SK-N-SH (cell line): ENCODE results near the gene ZNF585A. TPM values are rescaled to one million over a fixed set of nuclear protein-coding genes. Genes with fewer than 3 reads are reported as not detected.
"Not testable (repeated sequence)": the region's sequence is repeated elsewhere in the genome, so short reads cannot be mapped to it uniquely, and the experiment has no call there.

Source experiments
- CTCF ChIA-PET: fragments of 300-600, 350-600 bp; formaldehyde crosslinking; extraction: SDS; loops from one replicate; lab custom pipeline; 2021; lab: Yijun Ruan, JAX
- POLR2A ChIA-PET: fragments of 350-600 bp; sonication (Branson Sonifier 250); formaldehyde crosslinking; extraction: SDS; loops from one replicate; lab custom pipeline; 2020; ENCODE audit warnings: antibody characterized with exemption, inconsistent platforms; lab: Yijun Ruan, JAX
- DNase-seq: peaks from one replicate; pipeline ENCODE4 v3.0.0; 2012
- H2AFZ ChIP-seq: fragments of 200-600 bp; sonication (generic); 2 replicates; pipeline ENCODE4 v1.8.1; 2016; ENCODE audit warnings: antibody characterized with exemption, mild to moderate bottlenecking, low read depth
- H3F3A ChIP-seq: fragments of 200-600 bp; sonication (generic); replicated peaks from 2 replicates; pipeline ENCODE3; 2016; ENCODE audit warnings: antibody characterized with exemption, mild to moderate bottlenecking; ENCODE audit not compliant: insufficient read depth
- H3K27ac ChIP-seq, 2 experiments: fragments of 200-500 bp in 1 of 2; fragments of 200-600 bp in 1 of 2; sonication (Bioruptor generic) in 1 of 2; sonication (generic), shearing (Covaris generic) in 1 of 2; 2 replicates each; pipeline versions ENCODE4 v1.5.1 to v1.6.1; 2014 to 2016; ENCODE audit warnings: low read depth in 2 of 2, inconsistent platforms in 1 of 2, low read length in 1 of 2, mild to moderate bottlenecking in 1 of 2, mixed read lengths in 1 of 2
- H3K27me3 ChIP-seq: fragments of 200-600 bp; sonication (generic), shearing (Covaris generic); 2 replicates; pipeline ENCODE4 v1.6.1; 2016; ENCODE audit warnings: mixed run types; ENCODE audit not compliant: insufficient read depth
- H3K36me3 ChIP-seq, 2 experiments: fragments of 200-500 bp in 1 of 2; fragments of 200-600 bp in 1 of 2; sonication (Bioruptor generic) in 1 of 2; sonication (generic) in 1 of 2; replicated peaks in 1 of 2; 2 replicates each; pipeline versions ENCODE3 to v1.5.1; 2014 to 2016; ENCODE audit warnings: low read length in 1 of 2, mild to moderate bottlenecking in 1 of 2; ENCODE audit not compliant: insufficient read depth in 2 of 2, control insufficient read depth in 1 of 2
- H3K4me1 ChIP-seq, 2 experiments: fragments of 200-500 bp in 1 of 2; fragments of 200-600 bp in 1 of 2; sonication (Bioruptor generic) in 1 of 2; sonication (generic), shearing (Covaris generic) in 1 of 2; 2 replicates each; pipeline versions ENCODE4 v1.5.1 to v1.6.1; 2014 to 2016; ENCODE audit warnings: low read depth in 1 of 2, low read length in 1 of 2, mixed run types in 1 of 2; ENCODE audit not compliant: insufficient read depth in 2 of 2, control insufficient read depth in 1 of 2
- H3K4me2 ChIP-seq: fragments of 200-600 bp; sonication (generic), shearing (Covaris generic); 2 replicates; pipeline ENCODE4 v1.6.1; 2017; ENCODE audit warnings: mixed run types
- H3K4me3 ChIP-seq, 2 experiments: fragments of 200-500 bp in 1 of 2; fragments of 200-600 bp in 1 of 2; sonication (Bioruptor generic) in 1 of 2; sonication (generic), shearing (Covaris generic) in 1 of 2; 2 replicates each; pipeline versions ENCODE4 v1.5.1 to v1.8.1; 2014 to 2016; ENCODE audit warnings: low read depth in 2 of 2, inconsistent platforms in 1 of 2, low read length in 1 of 2, mild to moderate bottlenecking in 1 of 2, mixed read lengths in 1 of 2, moderate library complexity in 1 of 2
- H3K79me2 ChIP-seq: fragments of 200-600 bp; sonication (generic); 2 replicates; pipeline ENCODE4 v1.8.1; 2017; ENCODE audit warnings: mild to moderate bottlenecking; ENCODE audit not compliant: insufficient read depth
- H3K9ac ChIP-seq: fragments of 200-600 bp; sonication (generic); 2 replicates; pipeline ENCODE4 v1.6.1; 2017; ENCODE audit warnings: mixed run types
- H3K9me2 ChIP-seq: fragments of 200-600 bp; sonication (generic); 2 replicates; pipeline ENCODE4 v1.6.1; 2017; ENCODE audit warnings: mixed run types
- H3K9me3 ChIP-seq: fragments of 200-600 bp; sonication (generic); 2 replicates; pipeline ENCODE4 v1.6.1; 2017; ENCODE audit warnings: mixed run types, mild to moderate bottlenecking, moderate library complexity
- H4K20me1 ChIP-seq: fragments of 200-600 bp; sonication (generic); 2 replicates; pipeline ENCODE4 v1.6.1; 2017; ENCODE audit warnings: mild to moderate bottlenecking, mixed run types; ENCODE audit not compliant: insufficient read depth
- ELF1 ChIP-seq: IDR thresholded peaks from 2 replicates; pipeline ENCODE4 v1.4.0; 2012
- FOSL2 ChIP-seq: IDR thresholded peaks from 2 replicates; pipeline ENCODE4 v1.4.0; 2012; ENCODE audit warnings: low read depth, mild to moderate bottlenecking, moderate library complexity, borderline replicate concordance
- MXI1 ChIP-seq: IDR thresholded peaks from 2 replicates; pipeline ENCODE4 v1.6.1; 2012; ENCODE audit warnings: mild to moderate bottlenecking, low read depth, low read length, improper control_type of control experiment
- RXRA ChIP-seq: IDR thresholded peaks from 2 replicates; pipeline ENCODE4 v1.4.0; 2012; ENCODE audit warnings: low read depth, mild to moderate bottlenecking, borderline replicate concordance
- WGBS: methylation state at CpG from one replicate; pipeline ENCODE4 v1.1.6; 2017; ENCODE audit warnings: low lambda C conversion rate; 5-methylcytosine and 5-hydroxymethylcytosine counted together
- polyA plus RNA-seq, 3 experiments: library from polyadenylated mRNA; depleted of rRNA; stranded (reverse); fragments of >200 nt; gene quantifications; 2 replicates each; pipeline ENCODE4 v1.2.3, GENCODE V29; 2012
- TF ChIP-seq, protein P1 (sequence below): fragments of 150-350 bp; IDR thresholded peaks from 2 replicates; pipeline ENCODE4 v1.6.1; 2017; ENCODE audit warnings: antibody characterized with exemption, low read length, low read depth, borderline replicate concordance
- TF ChIP-seq, protein P2 (sequence below): IDR thresholded peaks from 2 replicates; pipeline ENCODE4 v1.4.0; 2012; ENCODE audit warnings: low read depth
- TF ChIP-seq, protein P3 (sequence below): IDR thresholded peaks from 2 replicates; pipeline ENCODE4 v1.4.0; 2012; ENCODE audit warnings: low read depth, borderline replicate concordance

Gene ZNF585A
- polyA plus RNA-seq, 1 of the 3 experiments (the other 2 are of a cell fraction) = 9.8 TPM

DNA sequence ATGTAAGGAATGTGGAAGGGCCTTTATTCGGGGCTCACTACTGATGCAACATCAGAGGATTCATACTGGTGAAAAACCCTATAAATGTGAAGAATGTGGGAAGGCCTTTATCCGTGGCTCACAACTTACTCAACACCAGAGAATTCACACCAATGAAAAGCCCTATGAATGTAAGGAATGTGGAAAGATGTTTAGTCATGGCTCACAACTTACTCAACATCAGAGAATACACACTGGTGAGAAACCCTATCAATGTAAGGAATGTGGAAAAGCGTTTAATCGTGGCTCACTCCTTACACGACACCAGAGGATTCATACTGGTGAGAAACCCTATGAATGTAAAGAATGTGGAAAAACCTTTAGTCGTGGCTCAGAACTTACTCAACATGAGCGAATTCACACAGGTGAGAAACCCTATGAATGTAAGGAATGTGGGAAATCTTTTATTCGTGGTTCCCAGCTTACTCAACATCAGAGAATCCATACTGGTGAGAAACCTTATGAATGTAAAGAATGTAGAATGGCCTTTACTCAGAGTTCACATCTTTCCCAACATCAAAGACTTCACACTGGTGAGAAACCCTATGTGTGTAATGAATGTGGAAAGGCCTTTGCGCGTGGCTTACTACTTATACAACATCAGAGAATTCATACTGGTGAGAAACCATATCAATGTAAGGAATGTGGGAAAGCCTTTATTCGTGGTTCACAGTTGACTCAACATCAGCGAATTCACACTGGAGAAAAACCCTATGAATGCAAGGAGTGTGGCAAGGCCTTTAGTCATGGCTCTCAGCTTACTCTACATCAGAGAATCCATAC, 44.3 kb downstream of the ZNF585A start:
- H3K4me2 ChIP-seq = no peak overlapping the region
- H3K9me3 ChIP-seq = peaks cover 73% of the 10 kb centered on the region
- no peak overlapping the region for H3K27ac ChIP-seq
- H3K27me3 ChIP-seq = no peaks in the 10 kb centered on the region
- no peaks in the 10 kb centered on the region for H3K79me2 ChIP-seq
- TF ChIP-seq FOSL2 = no peak
- TF ChIP-seq MXI1 = no peak
- TF ChIP-seq, protein P1, sequence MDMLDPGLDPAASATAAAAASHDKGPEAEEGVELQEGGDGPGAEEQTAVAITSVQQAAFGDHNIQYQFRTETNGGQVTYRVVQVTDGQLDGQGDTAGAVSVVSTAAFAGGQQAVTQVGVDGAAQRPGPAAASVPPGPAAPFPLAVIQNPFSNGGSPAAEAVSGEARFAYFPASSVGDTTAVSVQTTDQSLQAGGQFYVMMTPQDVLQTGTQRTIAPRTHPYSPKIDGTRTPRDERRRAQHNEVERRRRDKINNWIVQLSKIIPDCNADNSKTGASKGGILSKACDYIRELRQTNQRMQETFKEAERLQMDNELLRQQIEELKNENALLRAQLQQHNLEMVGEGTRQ = no peak
- no peak for TF ChIP-seq RXRA
- TF ChIP-seq, protein P2, sequence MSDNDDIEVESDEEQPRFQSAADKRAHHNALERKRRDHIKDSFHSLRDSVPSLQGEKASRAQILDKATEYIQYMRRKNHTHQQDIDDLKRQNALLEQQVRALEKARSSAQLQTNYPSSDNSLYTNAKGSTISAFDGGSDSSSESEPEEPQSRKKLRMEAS = no peak
- TF ChIP-seq, protein P3, sequence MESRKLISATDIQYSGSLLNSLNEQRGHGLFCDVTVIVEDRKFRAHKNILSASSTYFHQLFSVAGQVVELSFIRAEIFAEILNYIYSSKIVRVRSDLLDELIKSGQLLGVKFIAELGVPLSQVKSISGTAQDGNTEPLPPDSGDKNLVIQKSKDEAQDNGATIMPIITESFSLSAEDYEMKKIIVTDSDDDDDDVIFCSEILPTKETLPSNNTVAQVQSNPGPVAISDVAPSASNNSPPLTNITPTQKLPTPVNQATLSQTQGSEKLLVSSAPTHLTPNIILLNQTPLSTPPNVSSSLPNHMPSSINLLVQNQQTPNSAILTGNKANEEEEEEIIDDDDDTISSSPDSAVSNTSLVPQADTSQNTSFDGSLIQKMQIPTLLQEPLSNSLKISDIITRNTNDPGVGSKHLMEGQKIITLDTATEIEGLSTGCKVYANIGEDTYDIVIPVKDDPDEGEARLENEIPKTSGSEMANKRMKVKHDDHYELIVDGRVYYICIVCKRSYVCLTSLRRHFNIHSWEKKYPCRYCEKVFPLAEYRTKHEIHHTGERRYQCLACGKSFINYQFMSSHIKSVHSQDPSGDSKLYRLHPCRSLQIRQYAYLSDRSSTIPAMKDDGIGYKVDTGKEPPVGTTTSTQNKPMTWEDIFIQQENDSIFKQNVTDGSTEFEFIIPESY = no peak
- no peak for TF ChIP-seq ELF1
- peak overlapping the region in 1 of 2 experiments; percentile 22; a peak in 1 of 4 replicates for H3K4me3 ChIP-seq
- no peaks in the 10 kb centered on the region for H3K4me1 ChIP-seq
- no peak for DNase-seq
- H3F3A ChIP-seq = peaks cover 13% of the 10 kb centered on the region
- 85% methylated on average over 12 of the region's 12 CpGs for WGBS
- H2AFZ ChIP-seq = no peak overlapping the region
- ChIA-PET CTCF (no interaction called here), POLR2A (no interaction called here)
- peaks cover 30 to 54% of the 10 kb centered on the region in 2 experiments for H3K36me3 ChIP-seq
- H3K9me2 ChIP-seq = no peaks in the 10 kb centered on the region
- H4K20me1 ChIP-seq = no peaks in the 10 kb centered on the region
- H3K9ac ChIP-seq = no peak overlapping the region

DNA sequence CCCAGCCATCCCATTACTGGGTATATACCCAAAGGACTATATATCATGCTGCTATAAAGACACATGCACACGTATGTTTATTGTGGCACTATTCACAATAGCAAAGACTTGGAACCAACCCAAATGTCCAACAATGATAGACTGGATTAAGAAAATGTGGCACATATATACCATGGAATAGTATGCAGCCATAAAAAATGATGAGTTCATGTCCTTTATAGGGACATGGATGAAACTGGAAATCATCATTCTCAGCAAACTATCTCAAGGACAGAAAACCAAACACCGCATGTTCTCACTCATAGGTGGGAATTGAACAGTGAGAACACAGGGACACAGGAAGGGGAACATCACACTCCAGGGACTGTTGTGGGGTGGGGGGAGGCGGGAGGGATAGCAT, 50.4 kb downstream of the ZNF585A start:
- H2AFZ ChIP-seq, H3K4me3 ChIP-seq, H3K27me3 ChIP-seq, H3K9ac ChIP-seq, H3K9me2 ChIP-seq, H3K4me2 ChIP-seq, DNase-seq, H3F3A ChIP-seq, H3K27ac ChIP-seq, H3K4me1 ChIP-seq, H3K79me2 ChIP-seq, POLR2A ChIA-PET, H4K20me1 ChIP-seq: not testable (repeated sequence)
- CTCF ChIA-PET = interaction anchor here (0.5 kb wide), 1 partner anchor 106 kb away, joined by 3 read pairs; no protein-coding TSS in a partner anchor
- peaks cover 5 to 20% of the 10 kb centered on the region in 2 experiments for H3K36me3 ChIP-seq
- WGBS = 94% methylated on average over 3 of the region's 3 CpGs
- H3K9me3 ChIP-seq = peaks cover 28% of the 10 kb centered on the region
